NCI-H1048 (cell line): ENCODE data around the gene BICD1.
"Not testable (repeated sequence)": the region's sequence is repeated elsewhere in the genome, so short reads cannot be mapped to it uniquely, and the experiment has no call there.

Source experiments
- DNase-seq: peaks from one replicate; lab custom pipeline; 2025; lab: John Stamatoyannopoulos, UW

Gene BICD1

DNA sequence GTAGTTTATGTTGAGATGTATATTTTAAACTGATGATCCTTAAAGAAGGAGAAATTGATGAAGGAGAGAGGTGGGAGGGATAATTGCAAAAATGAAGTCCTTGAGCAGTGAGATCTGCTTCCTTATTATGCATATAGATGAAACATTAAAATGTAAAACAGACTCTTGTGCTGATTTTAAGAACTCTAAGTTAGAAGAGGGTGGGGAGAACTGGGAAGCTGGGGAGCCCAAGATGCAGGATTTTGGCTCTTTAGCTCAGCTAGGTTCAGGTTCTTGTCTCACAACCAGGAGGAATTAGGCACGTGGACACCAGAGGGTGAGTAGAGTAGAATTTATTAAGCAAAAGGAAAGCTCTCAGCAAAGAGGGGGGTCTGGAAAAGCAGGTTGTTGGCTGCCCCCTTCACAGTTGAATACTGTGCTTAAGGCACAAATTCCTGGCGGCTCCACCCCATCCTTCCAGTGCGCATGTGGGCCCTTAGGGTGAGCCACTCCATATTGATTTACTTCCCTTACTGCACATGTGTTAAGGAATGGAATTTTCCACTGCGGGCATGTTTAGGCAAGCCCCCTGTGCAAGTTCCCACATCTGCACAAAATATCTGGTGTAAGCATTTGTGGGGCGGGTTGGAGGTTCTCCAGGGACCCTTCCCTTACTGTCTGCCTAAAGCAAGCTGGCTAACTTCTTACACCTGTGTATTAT is 141.9 kb downstream of the BICD1 start:
- DNase-seq, result no peak

DNA sequence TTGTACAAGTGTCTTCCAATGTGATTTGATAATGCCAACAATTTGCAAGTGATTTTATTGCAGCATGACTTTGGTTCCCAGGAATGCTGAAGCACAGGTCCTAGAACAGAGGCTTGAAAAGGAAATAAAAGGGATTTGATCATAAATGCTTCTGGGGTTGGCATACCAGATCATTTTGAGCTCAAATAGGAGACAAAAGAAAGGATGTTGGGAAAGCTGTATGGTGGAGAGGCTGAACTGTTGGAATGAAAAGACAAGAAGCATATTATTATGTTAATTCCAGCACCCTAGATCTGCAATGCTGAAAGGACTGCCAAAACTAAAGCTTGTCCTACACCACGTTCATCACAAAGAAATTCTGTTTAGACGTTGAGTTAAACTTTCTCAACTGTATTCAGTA is 143.1 kb downstream of the BICD1 start:
- no peak for DNase-seq

DNA sequence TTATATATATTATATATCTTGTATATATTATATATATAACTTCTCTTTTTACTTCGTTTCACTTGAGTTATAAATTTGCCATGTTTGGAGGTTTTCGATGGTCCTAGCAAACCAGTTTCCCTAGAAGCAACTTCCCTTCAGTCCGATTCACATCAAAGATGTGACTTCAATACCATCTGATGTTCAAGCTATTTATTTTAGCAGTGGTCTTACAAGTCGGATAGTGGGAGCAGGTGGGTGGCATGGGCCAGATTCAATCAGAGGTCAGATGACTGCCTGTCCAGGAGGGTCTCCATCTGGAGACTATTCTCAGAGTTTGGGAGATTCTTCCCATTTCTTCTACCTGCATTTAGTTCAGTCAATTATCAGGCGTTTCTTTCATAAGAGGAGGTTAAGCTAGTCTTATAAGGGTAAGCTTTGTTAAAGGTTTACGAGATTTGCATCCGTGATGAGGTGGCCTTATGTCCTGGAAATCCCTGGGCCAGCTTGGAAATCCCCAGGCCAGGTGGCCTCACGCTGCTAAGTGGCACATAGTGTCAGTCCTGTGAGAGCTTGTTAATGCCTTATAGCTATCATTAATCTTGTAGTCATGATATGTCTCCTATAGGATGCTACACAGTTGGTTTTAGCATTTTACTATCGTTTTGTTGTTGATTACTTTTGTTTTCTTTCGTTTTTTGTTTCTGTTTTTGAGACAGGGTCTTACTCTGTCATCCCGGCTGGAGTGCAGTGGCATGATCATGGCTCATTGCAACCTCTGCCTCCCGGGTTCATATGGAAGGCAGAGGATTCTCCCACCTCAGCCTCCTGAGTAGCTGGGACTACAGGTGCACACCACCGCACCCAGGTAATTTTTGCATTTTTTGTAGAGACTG is 145.8 kb downstream of the BICD1 start:
- no peak for DNase-seq

DNA sequence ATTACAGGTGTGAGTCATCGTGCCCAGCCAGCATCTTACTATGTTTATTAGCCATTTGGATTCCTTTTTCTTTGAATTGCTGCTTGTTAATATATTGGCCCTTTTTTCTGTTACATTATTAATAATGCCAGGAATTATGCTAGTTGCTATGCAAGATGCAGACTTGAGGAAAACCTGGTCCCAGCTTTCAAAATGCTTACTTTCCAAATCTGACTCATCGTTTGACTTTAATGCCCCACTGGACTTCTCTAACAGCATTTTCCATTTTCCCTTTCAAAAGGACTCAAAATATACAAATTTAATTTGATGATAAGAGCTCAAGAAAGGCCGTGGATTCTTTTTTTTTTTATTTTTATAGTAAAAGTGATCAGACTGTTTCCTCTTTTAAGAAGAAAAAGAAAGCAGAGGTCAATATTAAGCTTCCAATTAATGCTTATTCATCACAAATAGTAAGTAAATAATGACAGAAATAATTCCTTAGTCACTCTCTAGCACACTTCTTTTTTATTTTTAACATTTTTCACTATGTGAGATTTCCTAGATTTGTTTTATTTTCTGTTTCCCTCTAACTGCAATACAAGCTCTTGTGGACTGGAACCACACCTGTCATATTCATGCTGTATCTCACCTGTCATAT is 146.6 kb downstream of the BICD1 start:
- no peak for DNase-seq

DNA sequence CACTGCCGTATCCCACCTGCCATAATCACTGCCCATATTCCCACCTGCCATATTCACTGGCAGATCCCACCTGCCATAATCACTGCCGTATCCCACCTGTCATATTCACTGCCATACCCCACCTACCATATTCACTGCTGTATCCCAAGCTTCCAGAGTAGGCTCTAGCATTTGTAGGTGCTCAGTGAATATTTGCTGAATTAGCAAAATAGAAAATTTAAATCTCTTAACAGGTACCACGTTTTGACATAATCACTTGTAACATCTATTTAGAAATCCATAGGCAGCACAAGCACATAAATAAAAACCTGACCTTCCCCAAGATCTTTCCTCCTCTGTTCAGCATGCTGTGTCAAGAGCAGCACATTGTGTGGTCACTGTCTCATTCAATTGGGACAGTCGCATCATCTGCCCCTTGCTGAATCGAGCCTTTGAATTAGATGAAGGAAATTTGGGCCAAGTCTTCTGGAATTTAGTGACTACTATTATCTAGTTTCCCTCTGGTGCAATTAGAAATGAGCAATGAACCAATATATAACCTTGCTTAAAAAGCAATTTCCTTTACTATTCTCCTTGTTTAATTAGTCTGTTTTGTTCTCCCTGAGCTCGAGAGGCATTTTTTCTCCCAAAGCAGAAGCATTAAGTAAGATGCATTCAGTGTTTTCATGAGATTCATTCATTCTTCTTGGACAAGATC is 147.8 kb downstream of the BICD1 start:
- DNase-seq, result no peak

DNA sequence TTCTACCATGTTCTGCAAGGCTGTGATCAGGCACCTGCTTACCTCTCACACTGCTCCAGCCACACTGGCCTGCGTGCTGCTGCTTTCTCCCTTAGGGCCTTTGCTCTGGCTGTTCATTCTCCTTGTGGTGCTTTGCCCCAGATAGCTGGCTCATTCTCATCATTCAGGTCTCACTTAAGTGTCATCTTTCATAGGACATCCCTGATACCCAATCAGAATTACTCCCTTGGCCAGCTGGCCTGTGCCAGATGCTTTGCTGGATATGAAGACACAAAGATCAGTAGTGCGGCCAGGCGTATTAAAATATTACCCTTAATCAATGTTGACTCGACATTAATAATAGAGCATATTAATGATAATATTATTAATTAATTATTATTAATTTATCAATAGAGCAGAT is 148.9 kb downstream of the BICD1 start:
- DNase-seq, result no peak

DNA sequence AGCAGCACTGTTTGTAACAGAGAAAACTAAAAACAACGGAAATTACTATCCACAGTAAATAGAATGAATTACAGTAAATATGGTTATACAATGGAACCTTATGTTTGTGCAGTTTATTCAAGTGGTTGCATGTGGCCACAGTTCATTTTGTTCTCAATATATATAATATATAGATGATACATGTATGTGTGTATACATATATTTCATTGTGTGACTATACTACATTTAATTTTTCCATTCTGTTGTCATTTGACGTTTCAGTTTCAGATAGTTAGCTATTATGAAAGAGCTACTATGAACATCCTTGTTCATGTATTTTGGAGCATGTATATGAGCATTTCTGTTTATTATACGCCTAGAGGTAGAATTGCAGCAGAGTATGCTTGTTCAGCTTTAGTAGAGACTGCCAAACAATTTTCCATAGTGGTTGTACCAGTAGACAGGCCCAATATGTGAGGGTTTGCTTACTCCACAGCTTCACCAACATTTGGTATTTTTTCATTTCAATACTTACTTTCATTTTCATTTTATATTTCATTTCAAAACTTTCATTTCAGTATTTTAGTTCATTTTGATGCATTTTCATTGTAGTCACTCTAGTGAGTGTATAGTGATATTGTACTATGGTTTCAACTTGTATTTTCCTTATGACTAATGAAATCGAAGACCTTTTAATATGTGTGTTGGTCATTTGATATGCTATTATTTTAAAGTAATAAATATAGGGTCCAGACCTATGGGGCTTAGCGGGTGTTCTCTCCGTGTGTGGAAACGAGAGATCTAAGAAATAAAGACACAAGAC is 151.2 kb downstream of the BICD1 start:
- no peak for DNase-seq

DNA sequence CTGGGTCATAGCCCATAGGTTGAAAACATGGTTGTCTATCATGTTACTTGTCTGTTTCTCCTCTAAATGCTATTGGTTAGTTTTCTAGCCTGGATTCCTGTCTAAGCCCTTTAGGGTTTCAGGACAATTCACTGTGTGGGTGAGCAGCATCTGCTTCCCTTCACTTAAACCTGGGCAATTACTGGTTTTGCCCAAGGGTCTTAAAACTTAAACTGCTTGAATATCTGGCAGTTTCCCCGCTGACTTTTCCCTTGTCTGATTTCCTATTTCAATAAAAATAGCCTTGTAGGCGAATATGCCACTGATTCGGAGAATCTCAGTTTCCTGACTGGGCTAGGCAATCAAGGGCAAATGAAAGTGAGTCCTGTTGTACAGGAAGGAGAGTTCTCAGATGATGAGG is 154.0 kb downstream of the BICD1 start:
- no peak for DNase-seq

DNA sequence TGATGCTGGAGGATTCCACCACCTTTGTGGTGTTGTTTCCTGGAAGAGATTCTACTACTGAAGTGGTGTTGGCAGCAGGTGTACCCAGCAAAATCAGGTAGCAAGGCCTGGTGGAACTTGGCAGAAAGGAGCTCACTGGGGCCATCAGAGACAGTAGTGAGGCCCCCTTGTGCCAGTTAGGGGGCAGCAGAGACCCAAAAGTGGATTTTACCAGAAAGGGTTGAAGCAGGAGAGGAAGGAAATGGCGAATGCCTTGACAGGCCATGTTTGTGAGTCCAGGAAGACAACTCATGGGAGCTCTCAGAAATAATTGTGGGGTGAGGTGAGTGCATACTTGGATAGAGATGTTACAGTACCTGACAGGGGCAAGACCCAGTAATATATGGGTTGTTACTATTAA is 155.0 kb downstream of the BICD1 start:
- no peak for DNase-seq

DNA sequence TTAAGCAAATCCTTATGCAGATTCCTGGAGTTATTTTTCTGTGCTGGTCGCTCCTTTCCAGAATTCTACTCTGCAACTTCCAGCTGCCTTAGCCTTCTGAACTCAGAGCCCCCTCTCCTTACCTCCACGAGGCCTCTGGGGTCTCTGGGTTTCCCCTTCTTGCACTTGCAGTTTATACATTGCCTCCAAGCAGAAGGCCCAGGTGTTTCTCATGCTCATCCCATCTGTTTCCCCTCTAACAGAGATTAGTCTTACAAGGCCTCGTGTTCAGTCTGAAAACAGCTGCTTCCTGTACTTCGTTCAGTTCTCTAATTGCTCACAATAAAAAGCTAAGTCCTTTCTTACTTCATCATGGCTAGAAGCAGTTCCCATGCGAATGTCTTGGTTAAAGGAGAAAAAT is 158.3 kb downstream of the BICD1 start:
- no peak for DNase-seq

DNA sequence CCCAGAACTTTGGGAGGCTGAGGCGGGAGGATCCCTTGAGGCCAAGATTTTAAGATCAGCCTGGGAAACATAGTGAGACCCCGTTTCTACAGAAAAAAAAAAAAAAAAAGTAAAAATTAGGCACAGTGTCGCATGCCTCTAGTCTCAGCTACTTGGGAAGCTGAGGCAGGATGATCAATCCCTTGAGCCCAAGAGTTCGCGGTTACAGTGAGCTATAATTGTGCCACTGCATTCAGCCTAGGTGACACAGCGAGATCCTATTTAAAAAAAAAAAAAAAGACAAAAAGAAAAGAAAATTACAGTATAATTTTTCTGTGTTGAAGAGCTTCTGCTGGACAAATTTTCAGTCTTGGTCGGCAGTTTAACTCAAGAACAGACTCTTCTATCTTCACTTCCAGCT is 158.8 kb downstream of the BICD1 start:
- DNase-seq, result no peak

DNA sequence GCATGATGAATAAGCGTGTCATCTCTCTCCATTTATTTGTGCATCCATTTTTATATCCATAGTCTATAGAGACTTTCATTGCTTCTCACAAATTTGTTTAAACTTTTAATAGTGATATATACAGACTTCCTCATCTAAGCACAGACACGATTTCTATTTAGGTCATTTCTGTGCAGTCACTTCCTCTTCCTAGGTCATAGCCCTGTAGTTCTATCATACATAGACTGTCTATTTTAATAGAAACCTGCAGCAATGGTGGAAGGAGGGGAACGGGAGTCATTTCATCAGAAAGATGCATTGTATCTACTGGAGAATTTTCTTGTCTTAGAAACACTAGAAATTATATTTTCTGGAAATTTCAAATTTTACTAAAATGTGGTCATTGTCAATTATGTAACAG is 159.3 kb downstream of the BICD1 start:
- no peak for DNase-seq

DNA sequence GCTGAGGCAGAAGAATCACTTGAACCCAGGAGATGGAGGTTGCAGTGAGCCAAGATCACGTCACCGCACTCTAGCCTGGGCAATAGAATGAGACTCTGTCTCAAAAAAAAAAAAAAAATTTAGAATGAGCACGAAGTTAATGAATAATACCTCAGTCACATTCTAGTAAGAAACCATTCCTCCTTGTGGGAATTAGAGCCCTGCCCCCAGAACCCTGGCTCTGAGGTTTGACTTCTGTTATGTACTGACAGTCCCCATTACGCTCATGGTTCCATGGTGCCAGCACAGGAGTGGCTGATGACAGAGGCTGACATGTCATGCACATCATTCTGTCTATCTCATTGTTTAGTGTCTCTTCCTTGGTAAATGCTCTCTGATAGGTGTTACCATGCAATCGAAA is 160.1 kb downstream of the BICD1 start:
- no peak for DNase-seq

DNA sequence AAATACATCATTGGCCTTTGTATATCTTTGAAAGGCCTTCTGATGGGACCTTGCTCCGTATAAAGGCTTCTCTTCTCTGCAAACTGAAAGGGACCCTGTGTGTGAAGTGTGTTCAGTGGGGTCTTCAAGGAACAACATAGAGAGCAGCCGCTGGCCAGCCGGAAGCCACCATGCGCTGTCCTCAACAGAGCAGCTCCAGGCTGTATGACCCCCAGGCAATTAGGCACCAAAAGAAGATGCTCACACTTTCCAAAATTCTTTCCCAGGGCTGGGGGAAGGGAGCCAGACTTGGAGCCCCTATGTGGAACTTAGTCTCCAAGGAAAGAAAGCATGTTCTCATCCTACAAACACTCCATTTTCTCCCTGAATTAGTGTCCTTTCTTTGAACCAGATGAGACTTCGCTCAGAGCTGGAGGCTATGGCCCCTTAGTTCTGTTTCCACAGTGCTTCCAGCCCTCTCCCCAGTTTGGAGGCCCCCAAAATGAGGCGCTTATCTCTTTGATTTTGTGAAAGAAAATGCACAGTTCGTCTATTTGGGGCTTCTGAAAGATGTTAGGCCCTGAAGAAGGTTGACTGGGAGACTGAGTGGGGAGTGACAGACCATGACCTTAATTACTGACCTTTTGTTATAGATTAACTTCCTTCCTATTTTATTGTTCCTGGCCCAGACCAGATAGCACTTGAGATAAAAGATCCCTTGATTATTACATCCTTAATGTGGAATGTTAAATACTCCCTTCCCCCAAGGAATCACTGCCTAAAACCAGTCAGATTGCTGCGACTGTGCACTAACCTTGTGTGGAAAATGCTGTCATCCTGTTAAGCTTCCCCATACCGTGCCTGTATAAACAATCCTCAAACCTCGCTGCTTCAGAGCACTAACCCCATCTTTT is 164.4 kb downstream of the BICD1 start:
- no peak for DNase-seq

DNA sequence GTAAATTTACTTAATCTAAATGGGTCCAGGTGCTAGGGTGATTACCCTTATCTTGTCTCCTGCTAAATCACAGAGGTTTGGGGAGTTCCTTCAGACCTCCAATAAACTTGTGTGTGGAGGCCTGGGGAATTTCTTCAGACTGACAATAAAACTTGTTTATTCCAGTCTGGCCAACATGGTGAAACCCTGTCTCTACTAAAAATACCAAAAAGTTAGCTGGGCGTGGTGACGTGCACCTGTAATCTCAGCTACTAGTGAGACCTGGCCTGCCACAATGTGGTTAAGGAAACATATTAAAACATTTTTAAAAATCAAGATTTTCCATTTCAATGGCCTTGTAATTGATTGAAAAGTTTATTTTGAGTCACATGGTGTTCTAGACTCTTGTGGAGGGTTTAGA is 165.8 kb downstream of the BICD1 start:
- DNase-seq, result no peak

DNA sequence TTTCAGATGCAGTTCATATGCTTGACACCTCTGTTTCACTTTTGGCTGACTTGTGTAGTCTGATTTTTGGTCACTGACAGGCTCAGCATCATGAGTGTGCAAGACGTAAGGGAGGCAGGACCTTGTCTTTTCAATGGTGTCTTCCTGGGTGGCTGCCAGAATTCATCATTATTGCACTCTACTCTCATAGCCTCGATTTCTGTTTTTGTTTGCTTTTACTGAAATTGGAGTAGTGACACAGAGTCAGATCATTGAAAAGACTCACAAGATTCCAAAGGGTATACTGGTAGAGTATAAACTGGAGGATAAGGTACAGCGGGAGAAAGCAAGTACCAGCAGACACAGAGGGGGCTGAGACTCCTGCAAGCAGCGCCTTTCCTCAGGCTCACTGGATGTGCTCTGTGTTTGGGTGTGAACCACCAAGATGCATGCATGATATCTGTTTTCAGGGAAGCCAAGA is 166.4 kb downstream of the BICD1 start:
- DNase-seq, result no peak

DNA sequence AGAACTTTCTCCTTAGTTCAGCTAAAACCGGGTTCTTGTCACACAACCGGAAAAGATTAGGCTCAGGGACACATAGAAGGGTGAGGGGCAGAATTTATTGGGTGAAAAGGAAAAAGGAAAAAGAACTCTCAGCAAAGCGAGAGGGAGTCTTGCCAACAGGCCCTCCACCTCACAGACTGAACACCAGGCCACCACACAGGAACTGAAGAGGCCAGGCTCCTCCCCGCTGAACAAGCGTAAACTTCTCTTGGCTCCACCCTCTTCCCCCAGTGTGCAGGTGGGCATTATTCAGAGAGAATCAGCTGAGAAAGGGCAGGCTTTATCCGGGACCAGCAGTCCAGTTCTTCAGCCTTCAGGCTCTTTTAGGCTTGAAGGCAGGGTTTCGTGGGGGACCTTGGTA is 167.1 kb downstream of the BICD1 start:
- no peak for DNase-seq

DNA sequence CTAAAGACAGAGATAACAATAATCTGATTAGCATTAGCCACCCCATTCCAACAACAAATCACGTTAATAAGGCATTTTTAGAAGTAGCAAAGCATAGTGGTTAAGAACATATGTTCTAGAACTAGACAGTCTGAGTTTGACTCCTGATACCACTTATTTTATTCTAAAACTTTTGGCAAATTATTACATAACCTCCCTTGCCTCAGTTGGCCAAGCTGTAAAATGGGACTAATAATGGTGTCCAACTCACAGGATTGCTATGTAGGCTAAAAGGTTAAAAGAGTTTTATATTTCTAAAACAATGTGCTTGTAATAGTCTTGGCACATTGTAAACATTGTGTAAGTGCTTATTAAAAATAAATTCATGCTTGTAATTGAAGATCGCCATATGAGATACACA is 168.0 kb downstream of the BICD1 start:
- DNase-seq, result no peak

DNA sequence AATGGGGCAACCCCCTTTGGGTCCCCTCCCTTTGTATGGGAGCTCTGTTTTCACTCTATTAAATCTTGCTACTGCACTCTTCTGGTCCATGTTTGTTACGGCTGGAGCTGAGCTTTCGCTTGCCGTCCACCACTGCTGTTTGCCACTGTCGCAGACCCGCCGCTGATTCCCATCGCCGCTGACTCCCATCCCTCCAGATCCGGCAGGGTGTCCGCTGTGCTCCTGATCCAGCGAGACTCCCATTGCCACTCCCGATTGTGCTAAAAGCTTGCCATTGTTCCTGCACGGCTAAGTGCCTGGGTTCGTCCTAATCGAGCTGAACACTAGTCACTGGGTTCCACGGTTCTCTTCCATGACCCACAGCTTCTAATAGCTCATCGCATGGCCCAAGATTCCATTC is 168.9 kb downstream of the BICD1 start:
- not testable (repeated sequence) for DNase-seq

DNA sequence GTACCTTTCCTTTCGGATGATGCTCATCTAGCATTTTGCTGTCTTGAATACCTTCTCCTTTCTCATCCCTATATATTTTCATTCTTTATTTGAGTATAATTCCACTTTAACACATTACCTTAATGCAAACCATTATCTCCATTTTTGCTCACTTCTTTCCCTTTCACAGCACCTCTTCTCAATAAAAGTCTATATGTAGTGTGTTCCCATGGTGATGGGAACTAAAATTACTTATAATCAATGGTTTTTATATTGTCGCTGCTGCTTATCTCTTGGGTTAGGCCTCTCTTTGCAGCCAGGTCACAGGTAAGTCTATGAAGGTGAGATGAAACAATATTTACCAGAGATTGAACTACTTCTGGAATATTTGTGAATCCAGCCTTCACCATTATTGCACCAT is 171.1 kb downstream of the BICD1 start:
- no peak for DNase-seq

DNA sequence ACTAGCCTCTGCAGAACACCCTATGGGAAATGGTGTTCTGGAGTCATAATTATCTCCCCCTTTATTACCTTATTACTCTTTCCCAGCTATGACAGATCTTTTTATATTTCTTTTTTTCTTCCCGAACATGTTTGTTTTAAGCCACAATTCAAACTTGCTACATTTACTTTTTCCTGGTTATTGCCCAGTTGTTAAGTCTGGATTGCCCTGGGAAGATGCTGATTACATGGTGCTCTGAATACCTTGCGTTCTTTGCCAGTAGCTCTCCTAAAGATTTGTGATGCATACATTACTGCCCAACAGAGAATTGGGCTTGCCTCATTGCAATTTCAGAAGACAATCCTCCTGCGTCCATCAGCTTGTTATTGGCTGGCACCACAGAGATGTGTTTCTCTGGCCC is 174.5 kb downstream of the BICD1 start:
- no peak for DNase-seq
